HG02973 (cell line): ENCODE measurements around the gene ANGEL1.

ENCODE experiments used
- ATAC-seq: cut with Tn5 transposase; IDR thresholded peaks from one replicate; pipeline ENCODE4 v1.9.1; 2021; ENCODE audit warnings: moderate library complexity; ENCODE audit not compliant: unreplicated experiment

The ANGEL1 gene

DNA sequence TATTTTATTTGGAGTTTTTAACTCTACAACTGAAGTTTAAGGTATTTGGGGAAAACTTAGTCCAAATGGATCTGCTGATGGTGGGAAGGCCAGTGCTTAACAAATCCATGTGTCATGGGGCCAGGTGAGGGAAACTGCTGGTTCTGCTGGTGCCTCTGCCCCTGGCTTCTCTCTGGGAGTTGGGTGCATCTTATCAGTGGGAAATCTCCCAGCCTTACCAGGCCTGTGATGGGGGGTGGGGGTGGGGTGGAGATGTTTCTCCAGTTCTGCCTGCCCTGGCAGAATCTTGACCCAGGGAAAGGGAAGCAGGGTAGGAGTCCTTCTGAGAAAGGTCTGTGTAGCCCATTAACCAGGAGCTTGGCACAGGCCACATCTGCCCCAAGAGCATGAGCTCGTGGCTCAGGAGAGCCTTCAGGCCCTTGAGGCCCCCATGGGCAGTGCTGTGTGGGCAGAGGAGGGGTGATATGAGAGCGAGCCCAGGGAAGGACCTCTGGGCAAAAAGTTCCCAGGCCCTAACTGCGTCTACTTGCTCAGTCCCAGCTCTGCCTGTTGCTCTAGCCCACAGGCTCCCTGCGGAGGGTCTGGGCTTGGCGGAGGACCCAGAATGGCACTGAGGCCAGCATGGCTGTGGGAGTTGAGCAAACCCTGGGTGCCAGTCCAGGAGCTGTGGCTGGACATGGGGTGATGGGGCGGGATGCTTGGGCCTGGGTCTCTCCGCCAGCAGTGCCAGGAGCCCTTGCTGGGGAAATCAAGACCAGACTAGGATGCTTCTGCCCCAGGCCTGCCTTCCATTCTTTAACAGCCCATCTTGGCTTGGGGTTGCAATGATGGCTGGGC is 33.2 kb downstream of the ANGEL1 start:
- no peak for ATAC-seq

- ATAC-seq: no peak
These were observed 34.0 kb downstream of the ANGEL1 start for GRCh38 chr14:76778546-76779215.

DNA sequence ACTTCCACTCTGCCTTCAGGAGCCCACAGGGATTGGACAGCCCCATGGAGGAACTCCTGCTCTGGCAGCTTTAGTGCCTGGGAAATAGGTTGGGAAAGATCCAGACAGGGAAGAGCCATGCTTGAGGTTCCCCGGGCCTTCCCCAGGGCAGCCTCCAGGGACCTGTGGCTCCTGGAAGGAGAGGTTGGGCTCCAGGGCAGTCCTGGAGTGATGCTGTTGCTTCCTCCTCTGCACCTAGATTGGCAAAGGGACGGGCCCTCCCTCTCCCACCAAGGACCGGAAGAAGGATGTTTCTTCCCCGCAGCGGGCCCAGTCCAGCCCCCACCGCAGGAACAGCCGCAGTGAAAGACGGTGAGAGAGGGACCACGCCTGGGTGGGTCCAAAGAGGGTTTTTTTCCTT is 35.0 kb downstream of the ANGEL1 start:
- no peak for ATAC-seq

DNA sequence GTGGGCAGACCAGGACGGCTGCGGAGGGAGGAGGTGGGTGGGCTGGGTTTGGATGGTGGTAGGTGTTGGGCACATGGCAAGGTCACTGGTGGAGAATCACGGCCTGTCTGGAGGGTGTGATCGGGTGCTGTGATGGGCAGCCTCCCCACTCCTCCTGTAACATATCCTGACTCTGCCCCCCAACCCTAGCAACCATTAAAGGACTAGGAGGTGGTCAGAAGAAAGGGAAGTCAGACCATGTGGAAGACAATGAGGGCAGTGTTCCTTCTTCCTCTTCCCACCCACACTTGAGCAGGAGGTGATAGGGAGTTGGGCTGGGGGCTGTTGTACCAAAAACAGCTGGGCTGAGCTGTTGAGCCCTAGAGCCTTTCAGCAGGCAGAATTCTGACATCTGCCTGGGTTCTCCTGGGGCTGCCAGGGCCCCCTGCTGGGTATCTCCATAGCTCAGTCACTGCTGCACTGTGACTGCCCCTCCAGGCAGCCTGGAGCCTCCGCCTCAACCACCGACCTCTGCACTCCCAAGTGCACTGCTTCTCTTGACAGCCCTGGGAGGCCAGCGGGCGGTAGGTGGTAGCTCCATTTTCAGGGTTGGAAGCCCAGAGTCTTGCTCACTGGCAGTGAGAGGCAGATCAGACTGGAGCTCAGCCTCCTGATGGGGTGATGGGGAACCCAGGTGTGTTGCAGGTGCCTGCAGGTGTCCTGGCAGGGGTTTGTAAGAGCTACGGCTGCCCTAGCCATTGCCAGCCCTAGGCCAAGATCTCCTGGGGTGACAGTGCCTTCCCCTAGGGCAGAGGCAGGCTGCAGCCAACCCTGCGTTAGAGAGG is 36.0 kb downstream of the ANGEL1 start:
- ATAC-seq: no peak

- ATAC-seq: no peak
These were observed 36.8 kb downstream of the ANGEL1 start for GRCh38 chr14:76775695-76776427.

DNA sequence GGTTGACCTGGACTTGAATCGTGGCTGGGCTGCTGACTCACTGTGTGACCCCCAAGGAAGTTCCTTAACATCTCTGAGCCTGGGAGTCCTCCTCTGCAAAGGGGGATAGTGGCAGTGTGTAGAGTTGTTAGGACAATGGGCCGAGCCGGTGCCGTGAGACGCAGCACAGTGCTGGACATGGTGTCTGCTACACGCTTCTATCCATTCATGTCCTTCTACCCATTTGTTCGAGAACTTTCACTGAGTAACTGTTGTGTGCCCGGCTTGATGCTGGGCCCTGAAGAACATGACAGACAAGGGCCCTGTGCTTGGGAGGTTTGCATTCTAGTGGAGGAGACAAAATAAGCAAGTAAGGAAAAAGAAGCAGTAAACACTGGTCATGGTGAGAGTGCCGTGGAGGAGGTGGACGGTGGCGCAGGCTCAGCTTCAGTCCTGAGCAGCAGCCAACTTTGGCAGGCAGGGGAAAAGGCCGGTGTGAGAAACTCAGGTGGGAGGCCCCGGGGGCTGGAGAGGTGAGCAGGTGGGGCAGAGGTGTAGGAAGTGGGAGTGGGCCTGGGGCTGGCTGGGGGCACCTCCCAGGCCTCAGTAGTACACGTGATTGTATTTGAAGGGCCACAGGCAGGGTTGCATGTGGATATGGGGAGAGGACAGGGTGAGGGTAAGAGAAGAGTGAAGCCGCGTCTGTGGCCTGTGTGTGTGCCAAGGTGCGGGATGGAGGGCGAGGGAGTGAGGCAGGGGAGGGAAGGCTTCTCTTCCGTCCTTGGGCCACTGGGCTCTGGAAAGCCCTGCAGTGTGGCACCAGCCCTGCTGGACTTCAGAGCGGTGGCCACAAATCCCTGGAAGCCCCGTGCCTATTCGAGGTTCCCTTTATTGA is 37.6 kb downstream of the ANGEL1 start:
- no peak for ATAC-seq

DNA sequence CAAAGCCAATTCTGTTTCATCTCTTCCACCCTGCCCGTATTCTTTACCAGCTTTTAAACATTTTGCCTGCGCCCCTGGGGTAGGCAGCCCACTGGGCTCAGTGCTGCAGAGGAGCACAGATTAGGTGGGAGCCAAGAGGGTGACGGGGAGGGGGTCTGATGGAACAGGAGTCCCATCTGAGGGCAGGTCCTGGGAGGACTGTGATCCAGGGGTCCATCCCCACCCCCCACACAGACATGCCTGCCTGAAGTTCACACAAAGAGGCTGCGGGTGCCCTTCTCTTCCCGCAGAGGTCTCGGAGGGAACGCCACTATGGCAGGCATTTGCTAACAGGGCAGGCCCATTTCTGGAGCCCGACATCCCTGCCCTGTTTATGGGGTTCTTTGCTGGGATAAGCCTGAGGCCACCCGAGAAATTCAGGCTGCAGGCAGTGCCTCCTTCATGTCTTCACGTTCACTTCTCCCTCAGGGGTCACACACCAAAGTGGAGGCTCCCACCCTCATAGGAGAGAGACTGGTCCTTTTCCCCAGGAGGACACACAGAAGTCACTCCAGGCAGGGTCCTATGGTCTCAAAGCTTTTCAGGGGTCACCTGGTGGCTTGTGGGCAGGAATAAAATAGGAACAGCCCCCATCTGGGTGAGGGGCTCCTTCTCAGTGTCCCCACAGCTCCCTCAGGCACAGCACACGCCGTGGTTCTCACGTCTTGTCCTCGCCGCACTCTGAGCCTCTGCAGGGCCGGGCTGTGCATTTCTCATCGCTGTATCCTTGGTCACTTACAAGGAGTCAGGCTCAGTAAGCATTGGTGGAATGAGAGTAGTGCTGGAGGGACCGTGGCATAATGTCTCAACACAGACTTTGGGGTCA is 38.5 kb downstream of the ANGEL1 start:
- no peak for ATAC-seq

DNA sequence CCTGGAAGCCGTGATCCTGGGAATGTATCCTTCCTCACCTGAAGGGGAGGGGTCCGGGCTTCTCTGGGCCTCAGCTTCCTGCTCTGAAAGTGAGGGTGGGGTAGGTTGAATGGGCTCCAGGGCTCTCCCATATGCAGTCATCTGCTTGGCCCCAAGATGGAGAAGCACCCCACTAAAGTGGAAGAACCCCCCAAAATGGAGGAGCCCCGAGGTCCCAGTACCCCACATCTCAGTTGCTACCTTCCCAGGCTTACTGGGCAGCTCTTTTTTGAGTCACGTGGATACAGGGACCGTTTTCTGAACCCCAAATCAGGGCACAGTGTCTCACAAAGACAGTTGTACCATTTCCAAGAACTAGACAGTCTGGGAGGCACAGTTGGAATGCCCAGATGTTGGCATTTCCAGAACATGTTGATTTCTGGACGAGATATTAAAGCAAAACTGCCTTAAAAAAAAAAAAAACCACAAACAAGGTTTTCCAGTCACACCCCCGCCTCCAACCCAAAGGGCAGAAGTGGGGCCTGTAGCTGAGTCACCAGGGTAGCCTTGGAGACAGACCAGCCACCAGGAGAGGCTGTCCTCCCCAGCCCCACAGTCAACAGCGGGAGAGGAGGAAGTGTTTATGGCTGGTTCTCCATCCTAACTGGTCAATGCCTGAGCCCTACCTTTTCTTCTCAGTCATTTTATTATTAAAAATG is 39.3 kb downstream of the ANGEL1 start:
- ATAC-seq: no peak

DNA sequence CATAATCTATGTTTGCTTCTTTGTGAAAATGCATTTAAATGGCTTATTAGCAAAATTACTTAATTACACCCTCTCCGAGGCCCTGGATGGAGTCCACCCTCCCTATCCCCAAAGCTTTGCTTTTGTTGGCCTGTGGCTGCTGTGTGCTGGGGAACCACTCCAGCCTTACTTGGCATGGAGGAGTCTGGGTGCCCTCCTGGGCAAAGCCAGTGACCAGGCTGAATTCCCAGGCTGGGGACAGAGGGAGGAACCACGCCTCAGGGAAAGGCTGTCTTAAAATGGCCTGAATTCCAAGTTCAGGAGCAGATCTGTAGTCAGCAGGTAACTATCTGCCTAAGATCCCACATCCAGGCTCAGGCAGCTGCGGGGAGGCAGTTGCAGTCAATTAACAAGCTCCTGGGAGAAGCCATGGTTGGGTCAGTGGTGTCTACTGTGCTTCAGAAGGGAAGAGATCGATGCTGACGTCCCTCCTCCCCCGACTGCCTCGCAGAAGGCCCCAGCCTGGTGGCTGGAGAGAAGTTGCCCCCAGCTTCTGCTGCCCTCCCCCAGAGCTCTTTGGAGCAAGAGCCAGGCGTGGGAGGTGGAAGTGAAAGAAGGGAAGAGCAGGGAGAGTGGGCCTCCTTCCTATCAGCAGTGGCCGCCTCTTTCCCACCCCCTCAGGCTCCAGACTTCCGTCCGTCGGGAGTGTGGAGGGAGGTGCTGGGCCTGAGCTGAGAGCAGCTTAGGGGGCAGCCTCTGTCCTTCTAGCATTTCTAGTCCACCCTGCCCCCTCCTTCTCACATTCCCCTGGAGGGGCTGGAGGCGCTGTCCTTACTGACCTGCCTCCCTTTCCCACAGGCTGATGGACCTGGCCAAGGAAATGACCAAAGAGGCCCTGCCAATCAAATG is 40.1 kb downstream of the ANGEL1 start:
- ATAC-seq: no peak

GRCh38 chr14:76771437-76771980 is 41.2 kb downstream of the ANGEL1 start:
- no peak for ATAC-seq

- ATAC-seq: no peak
These were observed 41.9 kb downstream of the ANGEL1 start for GRCh38 chr14:76770521-76771436.

DNA sequence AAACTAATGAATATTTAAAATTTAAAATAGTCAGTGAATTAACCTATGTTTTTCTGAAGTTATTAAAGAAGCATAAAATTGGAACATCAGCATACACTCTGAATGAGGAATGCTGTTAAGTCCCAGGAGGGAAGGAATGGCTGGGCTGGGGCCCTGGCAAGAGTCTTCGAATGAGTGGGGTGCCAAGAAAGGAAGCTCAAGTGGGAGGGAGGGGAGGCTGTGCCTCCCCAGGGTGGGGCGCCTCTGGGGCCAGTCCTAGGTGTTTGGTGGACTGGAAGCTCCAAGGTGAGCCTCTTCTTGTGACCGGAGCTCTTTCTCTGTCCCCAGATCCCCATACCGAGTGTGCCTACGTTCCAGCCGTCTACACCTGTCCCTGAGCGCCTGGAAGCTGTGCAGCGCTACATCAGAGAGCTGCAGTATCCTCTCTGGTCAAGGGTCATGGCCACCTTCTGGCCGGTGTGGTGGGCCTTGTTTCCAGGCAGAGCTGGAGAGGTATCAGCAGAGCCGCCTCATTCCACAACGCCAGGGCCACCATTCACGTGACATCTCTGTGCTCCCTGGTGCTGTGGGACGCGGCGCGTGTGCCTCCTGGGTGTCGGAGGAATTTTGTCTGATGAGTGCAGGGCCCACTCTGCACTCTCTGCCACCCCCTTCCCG is 42.9 kb downstream of the ANGEL1 start:
- ATAC-seq: no peak

- ATAC-seq: no peak
These were observed 43.8 kb downstream of the ANGEL1 start for GRCh38 chr14:76768671-76769500.
